Neural crest cell (in vitro differentiated cells): ENCODE results near the gene TARBP2. TPM values are rescaled to one million over a fixed set of nuclear protein-coding genes. Genes with fewer than 3 reads are reported as not detected.

Experiments used
- DNase-seq: peaks from one replicate; pipeline ENCODE4 v3.0.0; 2021; ENCODE audit warnings: low read depth, mixed read lengths, low spot score
- H3K27ac Mint-ChIP-seq: one replicate; pipeline ENCODE4 v1.8.0; 2021; ENCODE audit warnings: mild to moderate bottlenecking, mixed read lengths; ENCODE audit not compliant: unreplicated experiment
- H3K27me3 Mint-ChIP-seq: 2 replicates; pipeline ENCODE4 v1.8.0; 2021; ENCODE audit warnings: low read depth, mild to moderate bottlenecking, mixed read lengths
- H3K36me3 Mint-ChIP-seq: 2 replicates; pipeline ENCODE4 v1.8.0; 2021; ENCODE audit warnings: low read depth, mild to moderate bottlenecking, mixed read lengths
- H3K4me1 Mint-ChIP-seq: 2 replicates; pipeline ENCODE4 v1.8.0; 2021; ENCODE audit warnings: mixed read lengths
- H3K4me3 Mint-ChIP-seq: one replicate; pipeline ENCODE4 v1.8.0; 2021; ENCODE audit warnings: mild to moderate bottlenecking, mixed read lengths
- H3K9me3 Mint-ChIP-seq: 2 replicates; pipeline ENCODE4 v1.8.0; 2021; ENCODE audit warnings: mixed read lengths
- CTCF ChIP-seq: fragments of 200-600 bp; sonication (generic); conservative IDR thresholded peaks from 2 replicates; pipeline ENCODE4 v1.5.0; 2021; ENCODE audit warnings: antibody characterized with exemption, mild to moderate bottlenecking
- total RNA-seq: library from RNA; stranded (reverse); gene quantifications from 2 replicates; pipeline ENCODE4 v1.2.1, GENCODE V29; 2021

Gene TARBP2
- total RNA-seq, 1 donor from 2014 or later: 73.1 TPM

- Mint-ChIP-seq H3K36me3 (peaks cover 10% of the 10 kb centered on the region), H3K9me3 (no peaks in the 10 kb centered on the region), H3K4me1 (peaks cover 13% of the 10 kb centered on the region), H3K27ac (no peak overlapping the region), H3K4me3 (no peak overlapping the region), H3K27me3 (no peaks in the 10 kb centered on the region)
- no peak for TF ChIP-seq CTCF
- no peak for DNase-seq
Measured at GRCh38 chr12:53550595-53550994, 49.5 kb downstream of the TARBP2 start.

- DNase-seq: no peak
- Mint-ChIP-seq H3K4me1 (peaks cover 13% of the 10 kb centered on the region), H3K36me3 (peaks cover 10% of the 10 kb centered on the region), H3K27me3 (no peaks in the 10 kb centered on the region), H3K4me3 (no peak overlapping the region), H3K27ac (no peak overlapping the region), H3K9me3 (no peaks in the 10 kb centered on the region)
- TF ChIP-seq CTCF: no peak
Measured at GRCh38 chr12:53551889-53552291, 50.8 kb downstream of the TARBP2 start.

- Mint-ChIP-seq H3K36me3 (peaks cover 10% of the 10 kb centered on the region), H3K4me1 (peaks cover 13% of the 10 kb centered on the region), H3K9me3 (no peaks in the 10 kb centered on the region), H3K27me3 (no peaks in the 10 kb centered on the region), H3K4me3 (no peak overlapping the region), H3K27ac (peak overlapping the region; percentile 39)
- TF ChIP-seq CTCF: no peak
- DNase-seq: no peak
Measured at GRCh38 chr12:53552361-53553327, 51.6 kb downstream of the TARBP2 start.

Other genes starting within 250 kb of the TARBP2 start
- 56.3 and 65.8 TPM in 2 replicates for gene ESPL1, start 233.0 kb upstream of the TARBP2 start, total RNA-seq
- 324 and 326 TPM in 2 replicates for gene PFDN5, start 205.7 kb upstream of the TARBP2 start, total RNA-seq
- gene MYG1, start 201.6 kb upstream of the TARBP2 start, total RNA-seq: 67.1 and 72.7 TPM in 2 replicates
- gene AAAS, start 179.7 kb upstream of the TARBP2 start, total RNA-seq: 94.1 and 95.1 TPM in 2 replicates
- 0.07 TPM in 1 of 2 replicates, not detected in the other for gene SP7, start 164.9 kb upstream of the TARBP2 start, total RNA-seq
- gene SP1, start 121.1 kb upstream of the TARBP2 start, total RNA-seq: 88.1 and 96.0 TPM in 2 replicates
- gene AMHR2, start 77.4 kb upstream of the TARBP2 start, total RNA-seq: not detected in 2 replicates
- 82.8 and 89.1 TPM in 2 replicates for gene PRR13, start 59.5 kb upstream of the TARBP2 start, total RNA-seq
- 1,351 and 1,375 TPM in 2 replicates for gene PCBP2, start 49.2 kb upstream of the TARBP2 start, total RNA-seq
- gene MAP3K12, start 1.8 kb upstream of the TARBP2 start, total RNA-seq: 32.9 and 33.0 TPM in 2 replicates
- gene NPFF, start 6.2 kb downstream of the TARBP2 start, total RNA-seq: 0.73 TPM in 1 of 2 replicates, not detected in the other
- gene ATF7, start 125.1 kb downstream of the TARBP2 start, total RNA-seq: 32.5 and 37.4 TPM in 2 replicates
- gene ATP5MC2, start 174.8 kb downstream of the TARBP2 start, total RNA-seq: 596 and 603 TPM in 2 replicates
- gene CALCOCO1, start 226.2 kb downstream of the TARBP2 start, total RNA-seq: 32.0 and 34.0 TPM in 2 replicates